ENCODE results near the gene SEMA6C.
"Not testable (repeated sequence)": the region's sequence is repeated elsewhere in the genome, so short reads cannot be mapped to it uniquely, and the experiment has no call there.

GRCh38 chr1:151188667-151189066 lies 42.2 kb upstream of the SEMA6C start:
- not testable (repeated sequence) for TF ChIP-seq CTCF (conservative IDR thresholded peaks at IDR 0.05; ENCODE audit: low read length); EZH2phosphoT487 (IDR thresholded peaks at IDR 0.05; ENCODE audit: borderline replicate concordance)

All from Loucy (cell line).